Measurements from ENCODE around the gene ZNF639.

- TF ChIP-seq CTCF (CRISPR knock-in tag; IDR thresholded peaks at IDR 0.05) (no peak), PHF20 (CRISPR knock-in tag; IDR thresholded peaks at IDR 0.05) (no peak), ZKSCAN1 (IDR thresholded peaks at IDR 0.05; ENCODE audit: low read length) (no peak), ATF4 (CRISPR knock-in tag; IDR thresholded peaks at IDR 0.05) (no peak), EEA1 (CRISPR knock-in tag; IDR thresholded peaks at IDR 0.05; ENCODE audit: borderline replicate concordance) (no peak), POLR2A (IDR thresholded peaks at IDR 0.05; ENCODE audit: insufficient read depth in 1 of 2, low read depth in 2 of 2, low read length in 2 of 2) (no peak), ZNF180 (CRISPR knock-in tag; IDR thresholded peaks at IDR 0.05; ENCODE audit: borderline replicate concordance, low read depth) (no peak), EZH2 (conservative IDR thresholded peaks at IDR 0.05; ENCODE audit: low read depth, low read length) (no peak), ZNF18 (CRISPR knock-in tag; IDR thresholded peaks at IDR 0.05; ENCODE audit: insufficient replicate concordance) (no peak)
Observed at GRCh38 chr3:179301645-179302044, 21.2 kb upstream of the ZNF639 start.
